Type B pancreatic cell (in vitro differentiated cells): ENCODE measurements around the gene CCDC121. TPM values are rescaled to one million over a fixed set of nuclear protein-coding genes. Genes with fewer than 3 reads are reported as not detected.

Experiments
- DNase-seq: peaks from one replicate; pipeline ENCODE4 v3.0.0; 2021; ENCODE audit warnings: mixed read lengths; ENCODE audit not compliant: unreplicated experiment; ENCODE audit errors: extremely low spot score
- H3K27ac Mint-ChIP-seq: 2 replicates; pipeline ENCODE4 v1.8.0; 2021; ENCODE audit warnings: mild to moderate bottlenecking, mixed read lengths
- H3K27me3 Mint-ChIP-seq: 2 replicates; pipeline ENCODE4 v1.8.0; 2021; ENCODE audit warnings: mixed read lengths
- H3K36me3 Mint-ChIP-seq: 2 replicates; pipeline ENCODE4 v1.8.0; 2021; ENCODE audit warnings: mixed read lengths
- H3K4me1 Mint-ChIP-seq: one replicate; pipeline ENCODE4 v1.8.0; 2021; ENCODE audit warnings: mixed read lengths; ENCODE audit not compliant: unreplicated experiment
- H3K4me3 Mint-ChIP-seq: 2 replicates; pipeline ENCODE4 v1.8.0; 2021; ENCODE audit warnings: mild to moderate bottlenecking, mixed read lengths
- H3K9me3 Mint-ChIP-seq: 2 replicates; pipeline ENCODE4 v1.8.0; 2021; ENCODE audit warnings: mixed read lengths
- CTCF ChIP-seq: fragments of 200-600 bp; sonication (generic); conservative IDR thresholded peaks from 2 replicates; pipeline ENCODE4 v1.5.0; 2021; ENCODE audit warnings: antibody characterized with exemption, mild to moderate bottlenecking
- total RNA-seq: library from RNA; stranded (reverse); gene quantifications from 2 replicates; pipeline ENCODE4 v1.2.1, GENCODE V29; 2021; ENCODE audit warnings: low replicate concordance

The CCDC121 gene
- total RNA-seq, 1 donor from 2014 or later, result 5.6 TPM

GRCh38 chr2:27652790-27653189 is 24.0 kb upstream of the CCDC121 start:
- Mint-ChIP-seq H3K4me1 (no peaks in the 10 kb centered on the region), H3K9me3 (no peaks in the 10 kb centered on the region), H3K27me3 (no peaks in the 10 kb centered on the region), H3K27ac (no peak overlapping the region), H3K36me3 (peaks cover 28% of the 10 kb centered on the region), H3K4me3 (no peak overlapping the region)
- no peak for TF ChIP-seq CTCF
- DNase-seq, result no peak

DNA sequence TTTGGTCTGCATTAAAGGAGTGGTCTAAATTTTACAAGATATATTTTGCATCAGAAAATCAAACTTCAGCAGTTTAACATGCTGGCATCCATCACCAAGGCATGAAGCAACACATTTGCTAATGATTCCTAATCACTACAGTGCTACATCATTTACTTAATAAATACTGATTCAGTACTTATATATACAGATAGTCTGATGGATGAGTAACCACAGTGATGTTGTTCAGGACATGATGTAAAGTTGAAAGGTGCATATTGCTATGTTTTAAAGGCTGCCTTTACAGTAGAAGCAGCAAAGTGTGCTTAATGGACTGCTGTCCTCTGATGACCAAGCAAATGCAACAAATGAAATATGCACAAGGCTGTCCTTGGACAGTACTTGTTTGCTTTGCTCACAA is 23.5 kb upstream of the CCDC121 start:
- TF ChIP-seq CTCF, result no peak
- Mint-ChIP-seq H3K9me3 (no peaks in the 10 kb centered on the region), H3K4me1 (no peaks in the 10 kb centered on the region), H3K27me3 (no peaks in the 10 kb centered on the region), H3K36me3 (peaks cover 28% of the 10 kb centered on the region), H3K27ac (no peak overlapping the region), H3K4me3 (no peak overlapping the region)
- no peak for DNase-seq

DNA sequence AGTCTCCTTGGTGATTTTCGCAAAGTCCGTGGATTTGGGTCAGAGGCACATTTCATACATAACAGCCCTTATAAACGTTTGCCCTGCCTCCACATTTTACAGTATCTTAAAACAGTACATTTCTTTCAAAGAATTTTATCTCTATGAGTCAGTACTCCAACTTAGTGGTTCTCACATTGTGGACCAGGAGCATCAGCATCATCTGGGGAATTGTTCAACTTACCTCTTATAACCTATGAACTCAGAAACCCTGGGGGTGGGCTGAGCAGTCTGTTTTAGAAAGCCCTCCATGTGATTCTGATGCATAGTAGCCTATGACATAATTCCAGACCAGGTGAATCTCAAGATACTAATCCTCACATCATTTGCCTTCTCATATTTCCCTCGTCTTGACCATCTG is 22.2 kb upstream of the CCDC121 start:
- Mint-ChIP-seq H3K36me3 (peaks cover 24% of the 10 kb centered on the region), H3K4me1 (no peaks in the 10 kb centered on the region), H3K4me3 (no peak overlapping the region), H3K27me3 (no peaks in the 10 kb centered on the region), H3K9me3 (no peaks in the 10 kb centered on the region), H3K27ac (no peak overlapping the region)
- TF ChIP-seq CTCF, result no peak
- DNase-seq, result no peak

DNA sequence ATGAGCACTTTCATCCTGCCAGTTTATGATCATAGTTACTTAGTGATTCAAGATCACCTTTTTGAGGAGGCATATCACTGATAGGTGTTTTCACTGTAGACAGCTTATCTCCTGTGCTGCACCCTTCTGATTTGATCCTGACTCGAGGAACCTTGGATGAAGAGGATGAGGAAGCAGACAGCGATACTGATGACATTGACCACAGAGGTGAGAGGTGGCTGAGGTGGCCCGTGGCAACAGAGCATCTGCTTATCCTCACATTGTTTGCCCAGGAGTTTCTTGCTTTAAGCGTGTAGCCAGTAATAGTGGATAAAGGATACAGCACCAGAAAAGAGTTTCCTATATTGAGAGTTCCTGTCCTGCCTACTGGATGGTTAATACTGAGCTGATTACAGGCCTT is 18.9 kb upstream of the CCDC121 start:
- peaks cover 10% of the 10 kb centered on the region for H3K36me3 Mint-ChIP-seq
- H3K27ac Mint-ChIP-seq, result no peak overlapping the region
- no peak overlapping the region for H3K4me3 Mint-ChIP-seq
- no peaks in the 10 kb centered on the region for H3K9me3 Mint-ChIP-seq
- DNase-seq, result no peak
- TF ChIP-seq CTCF, result no peak
- H3K27me3 Mint-ChIP-seq, result no peaks in the 10 kb centered on the region
- no peaks in the 10 kb centered on the region for H3K4me1 Mint-ChIP-seq

DNA sequence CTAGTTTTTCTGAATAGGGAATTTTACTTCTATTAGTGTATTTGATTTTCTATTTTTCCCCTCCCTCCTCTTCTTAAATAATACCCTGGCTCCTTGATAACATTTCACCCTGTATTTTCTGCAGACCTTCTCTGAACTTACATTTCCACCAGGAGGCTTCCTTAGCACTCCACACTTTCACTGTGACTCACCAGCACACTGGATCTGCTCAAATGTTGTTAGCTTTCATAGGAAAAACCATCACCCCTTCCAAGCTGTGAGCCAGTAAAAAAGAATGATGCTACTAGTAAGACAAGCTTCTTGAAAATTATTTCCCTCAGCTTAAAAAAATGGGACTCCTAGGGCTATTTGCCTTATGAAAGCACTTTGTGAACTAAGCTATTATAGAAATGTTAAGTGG is 18.5 kb upstream of the CCDC121 start:
- Mint-ChIP-seq H3K4me3 (no peak overlapping the region), H3K9me3 (no peaks in the 10 kb centered on the region), H3K27me3 (no peaks in the 10 kb centered on the region), H3K36me3 (peaks cover 10% of the 10 kb centered on the region), H3K4me1 (no peaks in the 10 kb centered on the region), H3K27ac (no peak overlapping the region)
- DNase-seq, result no peak
- no peak for TF ChIP-seq CTCF

DNA sequence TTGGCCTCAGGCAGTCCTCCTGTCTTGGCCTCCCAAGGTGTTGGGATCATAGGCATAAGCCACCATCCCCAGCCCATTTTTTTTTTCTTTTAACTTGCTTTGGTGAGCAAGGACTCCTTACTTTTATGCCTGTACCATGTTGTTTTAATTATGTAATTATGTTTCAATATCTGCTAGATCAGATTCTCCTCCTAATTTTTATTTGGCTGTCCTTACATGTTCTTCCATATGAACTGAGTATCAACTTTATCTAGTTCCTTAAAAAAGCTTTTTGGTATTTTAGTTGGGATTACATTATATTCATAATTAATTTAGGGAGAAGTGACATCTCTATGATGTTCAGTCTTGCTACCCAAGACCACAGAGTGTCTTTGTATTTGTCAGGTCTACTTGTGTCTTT is 16.4 kb upstream of the CCDC121 start:
- DNase-seq, result no peak
- Mint-ChIP-seq H3K27me3 (no peaks in the 10 kb centered on the region), H3K9me3 (no peaks in the 10 kb centered on the region), H3K4me1 (no peaks in the 10 kb centered on the region), H3K27ac (no peak overlapping the region), H3K4me3 (no peak overlapping the region), H3K36me3 (peaks cover 6% of the 10 kb centered on the region)
- no peak for TF ChIP-seq CTCF
